H1 (cell line): ENCODE data around the gene IL13. TPM values are rescaled to one million over a fixed set of nuclear protein-coding genes. Genes with fewer than 3 reads are reported as not detected.

ENCODE experiments used
- KDM1A ChIP-seq: fragments of 200-600, 300-600 bp; sonication (generic); IDR thresholded peaks from 2 replicates; pipeline ENCODE4 v1.7.1; 2016; ENCODE audit warnings: mild to moderate bottlenecking, low read length, borderline replicate concordance
- KDM5A ChIP-seq: fragments of 200-600 bp; IDR thresholded peaks from 2 replicates; pipeline ENCODE4 v1.7.1; 2012; ENCODE audit warnings: mild to moderate bottlenecking, low read length, inconsistent platforms, mixed read lengths
- POLR2A ChIP-seq, 2 experiments: IDR thresholded peaks; 1 replicate in 1 of 2; 2 replicates in 1 of 2; pipeline ENCODE4 v1.6.1; 2011; ENCODE audit warnings: low read depth in 2 of 2, low read length in 2 of 2, mild to moderate bottlenecking in 2 of 2; ENCODE audit errors: control extremely low read depth in 1 of 2
- polyA plus RNA-seq, 7 experiments: library from polyadenylated mRNA; depleted of rRNA in 3 of 7; stranded (reverse) in 5 of 7; unstranded in 2 of 7; fragments of >200 nt in 5 of 7; fragments of 200-250 nt in 2 of 7; gene quantifications; 1 replicate in 5 of 7; 2 replicates in 1 of 7; 4 replicates in 1 of 7; pipeline versions ENCODE4 v1.2.1 to v1.2.3, GENCODE V29; 2011 to 2013; ENCODE audit warnings: missing spikeins in 2 of 7, mixed read lengths in 2 of 7
- total RNA-seq: library from RNA; stranded (reverse); fragmentation: NEBNext Ultra II Directional; extraction: Animal tissue kit (Norgen Biotek cat#: 25700); gene quantifications from 2 replicates; pipeline ENCODE4 v1.2.1, GENCODE V29; 2021
- TF ChIP-seq, protein P1 (sequence below): fragments of 300-600 bp; sonication (generic); IDR thresholded peaks from 2 replicates; pipeline ENCODE4 v1.7.1; 2012; ENCODE audit warnings: low read length, moderate library complexity, mild to moderate bottlenecking, inconsistent platforms; ENCODE audit not compliant: insufficient replicate concordance
- TF ChIP-seq, protein P2 (sequence below): IDR thresholded peaks from 2 replicates; pipeline ENCODE4 v1.6.1; 2012; ENCODE audit warnings: low read length, inconsistent platforms

IL13 gene
- total and polyA plus RNA-seq, 2 of the 8 experiments (the other 6 are each of a cell fraction or from before 2014, with no cell fraction given) = not detected

DNA sequence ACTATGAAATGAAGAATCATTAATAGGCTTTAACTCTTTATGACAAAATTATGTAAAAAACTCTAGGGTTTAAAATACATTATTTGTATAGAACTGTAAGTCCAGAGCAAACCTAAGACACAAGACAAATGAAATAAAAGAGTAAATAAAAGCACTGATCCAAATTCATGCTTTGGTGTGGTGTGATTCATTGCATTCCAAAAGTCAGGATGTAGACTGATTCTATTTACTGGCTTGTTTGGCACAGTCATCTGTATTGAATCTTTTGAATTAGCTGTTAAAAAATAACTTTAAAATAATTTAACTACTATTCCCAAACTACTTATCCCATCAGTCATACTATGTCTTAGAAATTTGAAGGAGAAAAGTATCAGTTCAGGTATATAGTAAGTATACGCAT is 46.9 kb downstream of the IL13 start (continued):
- no peak for TF ChIP-seq KDM5A
- no peak for TF ChIP-seq KDM1A
- TF ChIP-seq, protein P1, sequence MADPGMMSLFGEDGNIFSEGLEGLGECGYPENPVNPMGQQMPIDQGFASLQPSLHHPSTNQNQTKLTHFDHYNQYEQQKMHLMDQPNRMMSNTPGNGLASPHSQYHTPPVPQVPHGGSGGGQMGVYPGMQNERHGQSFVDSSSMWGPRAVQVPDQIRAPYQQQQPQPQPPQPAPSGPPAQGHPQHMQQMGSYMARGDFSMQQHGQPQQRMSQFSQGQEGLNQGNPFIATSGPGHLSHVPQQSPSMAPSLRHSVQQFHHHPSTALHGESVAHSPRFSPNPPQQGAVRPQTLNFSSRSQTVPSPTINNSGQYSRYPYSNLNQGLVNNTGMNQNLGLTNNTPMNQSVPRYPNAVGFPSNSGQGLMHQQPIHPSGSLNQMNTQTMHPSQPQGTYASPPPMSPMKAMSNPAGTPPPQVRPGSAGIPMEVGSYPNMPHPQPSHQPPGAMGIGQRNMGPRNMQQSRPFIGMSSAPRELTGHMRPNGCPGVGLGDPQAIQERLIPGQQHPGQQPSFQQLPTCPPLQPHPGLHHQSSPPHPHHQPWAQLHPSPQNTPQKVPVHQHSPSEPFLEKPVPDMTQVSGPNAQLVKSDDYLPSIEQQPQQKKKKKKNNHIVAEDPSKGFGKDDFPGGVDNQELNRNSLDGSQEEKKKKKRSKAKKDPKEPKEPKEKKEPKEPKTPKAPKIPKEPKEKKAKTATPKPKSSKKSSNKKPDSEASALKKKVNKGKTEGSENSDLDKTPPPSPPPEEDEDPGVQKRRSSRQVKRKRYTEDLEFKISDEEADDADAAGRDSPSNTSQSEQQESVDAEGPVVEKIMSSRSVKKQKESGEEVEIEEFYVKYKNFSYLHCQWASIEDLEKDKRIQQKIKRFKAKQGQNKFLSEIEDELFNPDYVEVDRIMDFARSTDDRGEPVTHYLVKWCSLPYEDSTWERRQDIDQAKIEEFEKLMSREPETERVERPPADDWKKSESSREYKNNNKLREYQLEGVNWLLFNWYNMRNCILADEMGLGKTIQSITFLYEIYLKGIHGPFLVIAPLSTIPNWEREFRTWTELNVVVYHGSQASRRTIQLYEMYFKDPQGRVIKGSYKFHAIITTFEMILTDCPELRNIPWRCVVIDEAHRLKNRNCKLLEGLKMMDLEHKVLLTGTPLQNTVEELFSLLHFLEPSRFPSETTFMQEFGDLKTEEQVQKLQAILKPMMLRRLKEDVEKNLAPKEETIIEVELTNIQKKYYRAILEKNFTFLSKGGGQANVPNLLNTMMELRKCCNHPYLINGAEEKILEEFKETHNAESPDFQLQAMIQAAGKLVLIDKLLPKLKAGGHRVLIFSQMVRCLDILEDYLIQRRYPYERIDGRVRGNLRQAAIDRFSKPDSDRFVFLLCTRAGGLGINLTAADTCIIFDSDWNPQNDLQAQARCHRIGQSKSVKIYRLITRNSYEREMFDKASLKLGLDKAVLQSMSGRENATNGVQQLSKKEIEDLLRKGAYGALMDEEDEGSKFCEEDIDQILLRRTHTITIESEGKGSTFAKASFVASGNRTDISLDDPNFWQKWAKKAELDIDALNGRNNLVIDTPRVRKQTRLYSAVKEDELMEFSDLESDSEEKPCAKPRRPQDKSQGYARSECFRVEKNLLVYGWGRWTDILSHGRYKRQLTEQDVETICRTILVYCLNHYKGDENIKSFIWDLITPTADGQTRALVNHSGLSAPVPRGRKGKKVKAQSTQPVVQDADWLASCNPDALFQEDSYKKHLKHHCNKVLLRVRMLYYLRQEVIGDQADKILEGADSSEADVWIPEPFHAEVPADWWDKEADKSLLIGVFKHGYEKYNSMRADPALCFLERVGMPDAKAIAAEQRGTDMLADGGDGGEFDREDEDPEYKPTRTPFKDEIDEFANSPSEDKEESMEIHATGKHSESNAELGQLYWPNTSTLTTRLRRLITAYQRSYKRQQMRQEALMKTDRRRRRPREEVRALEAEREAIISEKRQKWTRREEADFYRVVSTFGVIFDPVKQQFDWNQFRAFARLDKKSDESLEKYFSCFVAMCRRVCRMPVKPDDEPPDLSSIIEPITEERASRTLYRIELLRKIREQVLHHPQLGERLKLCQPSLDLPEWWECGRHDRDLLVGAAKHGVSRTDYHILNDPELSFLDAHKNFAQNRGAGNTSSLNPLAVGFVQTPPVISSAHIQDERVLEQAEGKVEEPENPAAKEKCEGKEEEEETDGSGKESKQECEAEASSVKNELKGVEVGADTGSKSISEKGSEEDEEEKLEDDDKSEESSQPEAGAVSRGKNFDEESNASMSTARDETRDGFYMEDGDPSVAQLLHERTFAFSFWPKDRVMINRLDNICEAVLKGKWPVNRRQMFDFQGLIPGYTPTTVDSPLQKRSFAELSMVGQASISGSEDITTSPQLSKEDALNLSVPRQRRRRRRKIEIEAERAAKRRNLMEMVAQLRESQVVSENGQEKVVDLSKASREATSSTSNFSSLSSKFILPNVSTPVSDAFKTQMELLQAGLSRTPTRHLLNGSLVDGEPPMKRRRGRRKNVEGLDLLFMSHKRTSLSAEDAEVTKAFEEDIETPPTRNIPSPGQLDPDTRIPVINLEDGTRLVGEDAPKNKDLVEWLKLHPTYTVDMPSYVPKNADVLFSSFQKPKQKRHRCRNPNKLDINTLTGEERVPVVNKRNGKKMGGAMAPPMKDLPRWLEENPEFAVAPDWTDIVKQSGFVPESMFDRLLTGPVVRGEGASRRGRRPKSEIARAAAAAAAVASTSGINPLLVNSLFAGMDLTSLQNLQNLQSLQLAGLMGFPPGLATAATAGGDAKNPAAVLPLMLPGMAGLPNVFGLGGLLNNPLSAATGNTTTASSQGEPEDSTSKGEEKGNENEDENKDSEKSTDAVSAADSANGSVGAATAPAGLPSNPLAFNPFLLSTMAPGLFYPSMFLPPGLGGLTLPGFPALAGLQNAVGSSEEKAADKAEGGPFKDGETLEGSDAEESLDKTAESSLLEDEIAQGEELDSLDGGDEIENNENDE = no peak
- no peak for TF ChIP-seq POLR2A (IDR thresholded peaks at IDR 0.05; ENCODE audit: control extremely low read depth in 1 of 2, low read depth in 2 of 2, low read length in 2 of 2)
- TF ChIP-seq, protein P2, sequence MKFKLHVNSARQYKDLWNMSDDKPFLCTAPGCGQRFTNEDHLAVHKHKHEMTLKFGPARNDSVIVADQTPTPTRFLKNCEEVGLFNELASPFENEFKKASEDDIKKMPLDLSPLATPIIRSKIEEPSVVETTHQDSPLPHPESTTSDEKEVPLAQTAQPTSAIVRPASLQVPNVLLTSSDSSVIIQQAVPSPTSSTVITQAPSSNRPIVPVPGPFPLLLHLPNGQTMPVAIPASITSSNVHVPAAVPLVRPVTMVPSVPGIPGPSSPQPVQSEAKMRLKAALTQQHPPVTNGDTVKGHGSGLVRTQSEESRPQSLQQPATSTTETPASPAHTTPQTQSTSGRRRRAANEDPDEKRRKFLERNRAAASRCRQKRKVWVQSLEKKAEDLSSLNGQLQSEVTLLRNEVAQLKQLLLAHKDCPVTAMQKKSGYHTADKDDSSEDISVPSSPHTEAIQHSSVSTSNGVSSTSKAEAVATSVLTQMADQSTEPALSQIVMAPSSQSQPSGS = no peak
- TF ChIP-seq, all 59 proteins: peak for 0
